NCI-H2029 treated with DMSO at 0.1 percent for 48 hours (cell line): ENCODE data around the gene GAL3ST3.
"Not testable (repeated sequence)": the region's sequence is repeated elsewhere in the genome, so short reads cannot be mapped to it uniquely, and the experiment has no call there.

ENCODE experiments used
- DNase-seq: peaks from one replicate; lab custom pipeline; 2025; lab: John Stamatoyannopoulos, UW

GAL3ST3 gene

DNA sequence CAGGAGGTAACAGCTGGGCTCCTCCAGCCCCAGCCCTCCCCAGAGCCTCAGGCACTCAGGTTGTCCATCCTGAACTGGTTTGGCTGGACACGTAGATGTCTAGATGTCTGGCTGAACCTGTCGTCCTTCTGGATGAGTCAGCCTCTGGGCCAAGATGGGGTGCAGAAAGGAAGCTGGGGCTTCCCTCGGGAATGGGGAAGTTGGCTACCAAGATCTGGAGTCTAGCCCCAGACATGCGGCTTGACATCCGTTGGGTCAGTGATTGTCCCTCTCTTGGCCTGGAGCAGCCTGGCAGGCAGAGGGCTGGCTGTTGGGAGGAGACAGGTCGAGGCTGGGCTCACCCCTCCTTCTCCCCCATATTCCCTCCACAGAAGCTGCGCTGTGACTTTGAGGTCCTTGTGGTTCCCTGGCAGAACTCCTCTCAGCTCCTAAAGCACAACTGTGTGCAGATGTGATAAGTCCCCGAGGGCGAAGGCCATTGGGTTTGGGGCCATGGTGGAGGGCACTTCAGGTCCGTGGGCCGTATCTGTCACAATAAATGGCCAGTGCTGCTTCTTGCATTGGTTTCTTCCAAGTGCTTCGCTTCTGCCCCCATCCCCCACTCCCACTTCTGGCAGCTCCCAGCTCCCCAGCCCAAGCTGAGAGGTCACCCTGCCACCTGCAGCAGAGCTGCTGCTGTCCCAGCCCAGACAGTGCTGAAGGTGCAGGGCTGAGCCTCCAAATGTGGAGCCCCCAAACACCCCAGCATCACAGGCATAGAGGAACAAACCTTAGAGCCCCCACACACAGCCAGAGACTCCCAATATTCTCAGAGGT lies 35.8 kb downstream of the GAL3ST3 start:
- no peak for DNase-seq

DNA sequence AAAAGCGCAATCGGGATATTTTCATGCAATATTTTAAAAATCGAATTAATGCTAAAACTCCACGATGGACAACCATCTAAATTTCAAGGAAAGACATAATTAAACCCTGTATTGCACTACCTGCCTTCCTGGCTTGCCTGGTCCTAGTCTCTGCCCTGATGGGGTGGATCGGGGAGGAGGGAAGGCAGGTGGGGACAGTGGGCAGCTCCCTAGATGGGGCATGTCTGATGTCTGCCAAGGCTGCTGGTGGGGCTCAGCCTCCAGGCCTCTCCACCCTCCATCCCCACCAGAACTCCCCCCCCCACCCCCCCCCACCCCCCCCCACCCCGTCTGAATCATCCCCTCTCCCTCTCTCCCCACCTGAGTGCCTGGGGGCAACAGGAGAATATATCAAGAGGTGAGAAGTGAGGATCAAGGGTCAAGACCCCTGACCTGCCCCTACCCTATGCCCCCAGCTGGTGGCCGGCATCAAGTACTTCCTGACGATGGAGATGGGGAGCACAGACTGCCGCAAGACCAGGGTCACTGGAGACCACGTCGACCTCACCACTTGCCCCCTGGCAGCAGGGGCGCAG lies 36.5 kb downstream of the GAL3ST3 start:
- DNase-seq, result no peak

DNA sequence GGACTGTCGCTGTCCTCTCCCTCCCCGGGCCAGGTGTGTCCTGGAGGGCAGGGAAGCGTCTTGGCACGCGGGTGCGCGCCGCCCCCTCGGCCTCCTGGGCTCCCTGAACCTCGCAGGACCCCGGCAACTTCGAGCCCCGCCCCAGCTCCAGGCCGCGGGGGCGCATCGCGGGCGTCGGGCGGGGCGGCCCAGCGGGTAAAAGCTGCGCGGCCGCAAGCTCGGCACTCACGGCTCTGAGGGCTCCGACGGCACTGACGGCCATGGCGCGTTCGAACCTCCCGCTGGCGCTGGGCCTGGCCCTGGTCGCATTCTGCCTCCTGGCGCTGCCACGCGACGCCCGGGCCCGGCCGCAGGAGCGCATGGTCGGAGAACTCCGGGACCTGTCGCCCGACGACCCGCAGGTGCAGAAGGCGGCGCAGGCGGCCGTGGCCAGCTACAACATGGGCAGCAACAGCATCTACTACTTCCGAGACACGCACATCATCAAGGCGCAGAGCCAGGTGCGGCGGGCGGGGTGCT lies 37.1 kb downstream of the GAL3ST3 start, which contains the start of gene CST6:
Gene CST6 (plus strand): TSS at position 224 of the 519 bp plus-strand sequence. CDS start 37 bp downstream, at position 261.
- no peak for DNase-seq

DNA sequence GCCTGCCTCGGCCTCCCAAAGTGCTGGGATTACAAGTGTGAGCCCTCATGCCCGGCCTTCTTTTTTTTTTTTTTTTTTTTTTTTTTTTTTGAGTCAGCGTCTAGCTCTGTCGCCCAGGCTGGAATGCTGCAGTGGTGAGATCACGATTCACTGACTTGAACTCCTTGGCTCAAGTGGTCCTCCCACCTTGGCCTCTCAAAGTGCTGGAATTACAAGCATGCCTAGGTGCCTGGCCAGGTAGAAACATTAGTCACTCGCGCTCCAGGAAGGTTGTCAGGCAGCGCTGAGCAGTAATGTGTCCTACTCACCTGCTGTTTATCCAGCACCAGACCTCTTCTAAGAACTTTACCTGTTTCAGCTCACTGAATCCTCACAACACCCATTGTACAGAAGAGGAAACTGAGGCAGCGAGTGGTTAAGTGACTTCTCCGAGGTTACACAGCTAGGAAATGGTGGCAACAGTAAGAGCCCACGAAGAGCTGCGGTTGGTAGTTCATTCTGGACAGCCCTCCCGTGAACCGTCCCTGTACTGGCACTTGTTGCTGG lies 37.6 kb downstream of the GAL3ST3 start:
- no peak for DNase-seq

DNA sequence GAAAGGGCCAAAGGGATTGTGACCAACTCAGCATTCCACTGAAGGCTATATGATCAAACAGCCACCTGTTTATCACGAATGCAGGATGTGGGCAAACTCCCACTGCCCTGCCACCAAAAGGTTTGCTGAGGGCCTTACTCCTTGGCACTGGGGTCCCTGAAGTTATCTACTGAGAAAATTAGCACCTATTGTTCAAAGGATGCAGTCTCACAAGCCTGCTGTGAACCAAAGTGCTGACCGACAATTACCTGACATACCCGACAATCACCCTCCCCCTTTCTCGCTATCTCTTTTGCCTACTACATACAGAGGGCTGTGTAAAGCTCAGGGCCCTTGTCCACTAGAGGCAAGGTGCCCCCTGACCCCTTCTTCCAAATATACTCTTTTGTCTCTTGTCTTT lies 38.9 kb downstream of the GAL3ST3 start:
- DNase-seq, result not testable (repeated sequence)

DNA sequence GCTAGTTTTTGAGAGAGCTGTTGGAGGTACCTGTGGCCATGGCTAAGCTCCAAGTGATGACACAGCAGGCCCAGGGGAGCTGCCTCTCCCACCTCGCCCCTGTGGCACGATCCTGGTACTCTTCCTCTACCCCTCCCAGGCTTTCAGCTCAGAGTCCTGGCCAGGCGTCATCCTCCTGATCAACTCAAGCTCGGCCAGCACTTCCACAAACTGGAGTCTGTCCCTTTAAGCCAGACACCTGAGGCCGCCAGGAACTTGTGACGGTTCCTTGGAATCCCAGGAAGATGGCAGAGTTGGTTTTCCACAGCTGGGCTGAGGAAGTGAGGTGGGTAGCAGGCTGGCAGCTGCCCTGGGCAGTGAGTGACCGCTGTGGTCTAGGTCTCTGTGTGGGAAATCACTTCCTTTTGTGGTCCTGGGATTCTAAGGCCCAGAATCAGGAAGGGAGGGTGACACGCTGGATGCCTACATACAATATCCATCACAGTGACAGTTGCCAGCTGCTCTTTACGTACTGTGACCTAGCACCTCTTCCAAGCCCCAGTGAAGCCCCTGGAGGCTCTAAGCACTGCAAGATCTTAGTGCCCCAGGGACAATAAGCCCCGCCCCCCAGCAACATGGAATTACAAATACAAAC lies 40.4 kb downstream of the GAL3ST3 start:
- no peak for DNase-seq

DNA sequence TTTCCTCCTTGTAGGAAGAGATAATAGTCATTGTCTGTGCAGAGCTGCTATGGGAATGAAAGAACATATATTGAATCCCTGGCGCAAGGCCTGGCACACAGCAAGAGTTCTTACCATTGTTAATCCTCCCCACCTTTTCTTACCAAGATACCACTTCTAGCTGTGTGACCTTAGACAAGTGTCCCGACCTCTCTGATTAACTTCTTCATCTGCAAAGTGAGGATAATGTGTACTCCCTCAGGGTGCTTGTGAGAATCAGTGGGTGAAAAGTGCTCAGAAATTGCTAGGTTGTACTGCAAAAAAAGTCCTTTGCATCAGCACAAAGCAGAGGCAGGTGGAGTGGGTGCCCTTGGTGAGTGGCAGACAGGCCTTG lies 40.9 kb downstream of the GAL3ST3 start:
- DNase-seq, result no peak

DNA sequence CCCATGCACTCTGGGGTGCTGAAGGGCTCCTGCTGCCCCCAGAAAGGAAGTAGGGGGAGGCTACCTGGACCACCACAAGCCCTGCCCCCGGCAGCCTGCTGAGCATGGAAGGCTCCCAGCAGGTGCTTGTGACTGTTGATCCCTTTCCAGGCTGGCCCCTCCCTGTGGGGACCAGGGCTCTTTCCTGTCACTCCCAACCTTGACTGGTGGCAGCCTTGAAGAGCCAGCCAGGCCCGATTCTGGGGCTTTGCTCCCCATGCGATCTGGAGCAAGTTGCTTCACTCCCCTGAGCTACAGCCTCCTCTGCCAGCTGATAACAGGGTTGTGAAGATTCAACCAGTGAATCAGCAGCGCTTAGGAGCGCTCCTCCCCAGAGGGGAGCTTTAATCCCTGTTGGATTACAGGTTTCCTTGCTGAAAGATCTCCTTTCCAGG lies 41.7 kb downstream of the GAL3ST3 start:
- no peak for DNase-seq

DNA sequence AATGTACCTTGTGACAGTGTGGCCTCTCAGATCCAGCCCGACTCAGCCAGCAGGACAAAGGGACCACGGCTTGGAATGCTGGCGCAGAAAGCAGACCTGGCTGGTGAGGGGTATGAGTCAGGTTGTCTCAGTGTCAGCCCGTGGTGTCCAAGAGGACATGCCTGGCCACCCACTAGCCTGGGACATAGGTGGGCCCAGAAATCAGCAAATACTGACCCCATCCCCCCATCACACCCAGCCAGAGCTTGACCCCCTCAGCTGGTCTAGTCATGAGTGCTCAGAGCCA lies 42.1 kb downstream of the GAL3ST3 start:
- DNase-seq, result no peak

DNA sequence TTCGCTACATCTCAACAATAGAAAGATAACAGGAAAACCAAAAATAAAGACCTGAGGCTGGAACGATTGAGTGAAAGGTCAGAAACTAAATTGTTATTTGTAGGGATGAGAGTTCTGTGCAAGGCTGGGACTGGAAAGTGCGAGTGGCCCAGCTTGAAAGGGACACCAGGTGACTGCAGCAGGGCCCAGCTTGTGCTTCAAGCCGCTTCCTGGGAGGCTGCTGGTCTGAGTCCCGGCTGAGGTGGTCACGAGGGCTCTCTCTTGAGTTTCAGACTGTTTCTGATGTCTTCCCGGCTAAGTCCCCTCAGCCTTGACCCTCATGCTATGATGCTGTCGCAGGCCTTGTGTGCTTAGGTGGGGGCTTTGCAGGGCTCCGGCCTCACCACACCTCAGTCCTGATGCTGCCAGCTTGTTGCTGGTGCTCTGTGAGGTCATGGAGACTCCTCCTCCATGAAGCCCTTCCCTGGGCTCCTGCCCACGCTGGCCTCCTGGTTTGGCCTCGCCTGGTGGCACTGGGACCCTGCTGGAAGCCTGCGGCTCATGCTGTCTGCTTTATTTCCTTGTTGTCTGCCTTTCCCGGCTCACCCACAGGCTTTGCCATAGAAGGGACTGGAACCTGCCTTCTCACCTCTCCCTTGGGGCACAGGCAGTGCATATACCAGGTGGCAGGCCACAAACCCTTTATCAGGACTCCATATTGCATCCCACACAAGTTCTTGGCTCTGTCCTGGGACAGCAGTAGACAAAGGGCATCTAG lies 42.6 kb downstream of the GAL3ST3 start:
- no peak for DNase-seq

DNA sequence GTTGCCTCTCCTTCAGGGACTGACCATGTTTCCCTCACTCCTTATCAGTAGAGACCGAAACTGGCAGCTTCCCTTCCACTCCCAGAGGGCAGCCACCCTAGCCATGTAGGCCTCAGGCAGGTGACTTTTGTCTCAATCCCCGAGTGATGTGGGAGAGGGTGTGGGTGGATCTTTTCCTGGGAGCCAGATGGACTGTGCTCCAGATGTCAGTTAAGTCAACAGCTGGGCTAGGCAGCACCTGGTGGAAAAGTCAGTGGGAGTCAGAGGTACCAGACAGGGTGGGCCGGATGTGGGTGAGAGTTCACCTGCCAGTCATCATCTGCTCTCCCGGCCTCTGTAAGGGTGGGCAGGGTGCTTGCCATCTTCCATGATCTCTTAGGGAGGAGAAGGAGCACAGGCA lies 44.8 kb downstream of the GAL3ST3 start:
- no peak for DNase-seq

DNA sequence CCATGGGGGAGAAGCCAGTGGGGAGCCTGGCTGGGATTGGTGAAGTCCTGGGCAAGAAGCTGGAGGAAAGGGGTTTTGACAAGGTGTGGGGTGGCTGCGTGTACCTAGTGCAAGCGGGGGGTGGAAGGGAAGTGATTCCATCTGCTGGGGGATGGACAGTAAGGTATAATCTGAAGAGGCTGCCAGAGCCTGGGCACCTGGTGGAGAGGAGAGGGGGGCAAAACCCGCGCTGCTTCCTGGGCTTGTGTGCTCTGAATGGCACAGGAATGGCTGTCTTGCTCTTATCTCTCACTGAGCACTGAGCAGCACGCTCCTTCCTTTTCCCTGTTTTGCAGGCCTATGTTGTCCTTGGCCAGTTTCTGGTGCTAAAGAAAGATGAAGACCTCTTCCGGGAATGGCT lies 45.7 kb downstream of the GAL3ST3 start:
- no peak for DNase-seq

DNA sequence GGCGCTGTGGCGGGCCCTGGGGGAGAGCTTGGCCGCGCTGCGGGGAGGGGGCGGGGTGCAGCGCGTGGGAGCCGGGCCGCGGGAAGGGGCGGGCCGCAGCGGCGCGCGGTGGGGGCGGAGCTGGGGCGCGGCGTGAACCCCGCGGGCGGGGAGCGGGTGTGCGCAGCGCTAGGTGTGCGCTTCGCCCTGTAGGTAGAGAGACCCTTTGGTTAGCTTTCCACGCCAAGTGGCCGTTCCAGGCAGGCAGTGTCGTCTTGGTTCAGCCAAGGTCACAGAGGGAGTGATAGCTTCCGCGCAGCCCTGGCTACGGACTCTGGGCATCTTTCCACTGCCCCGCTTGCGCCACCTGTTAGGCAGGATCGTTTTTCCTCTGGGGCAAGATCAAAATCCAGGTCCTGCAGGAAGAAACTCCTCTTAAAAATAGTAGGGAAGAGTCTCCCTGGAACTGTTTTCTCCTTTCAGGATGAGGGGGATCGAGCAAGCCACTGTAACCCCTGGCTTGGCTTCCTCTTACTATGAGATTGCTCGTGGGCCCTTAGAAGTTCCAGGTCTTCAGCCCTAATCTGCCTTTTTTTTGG lies 46.2 kb downstream of the GAL3ST3 start:
- no peak for DNase-seq

DNA sequence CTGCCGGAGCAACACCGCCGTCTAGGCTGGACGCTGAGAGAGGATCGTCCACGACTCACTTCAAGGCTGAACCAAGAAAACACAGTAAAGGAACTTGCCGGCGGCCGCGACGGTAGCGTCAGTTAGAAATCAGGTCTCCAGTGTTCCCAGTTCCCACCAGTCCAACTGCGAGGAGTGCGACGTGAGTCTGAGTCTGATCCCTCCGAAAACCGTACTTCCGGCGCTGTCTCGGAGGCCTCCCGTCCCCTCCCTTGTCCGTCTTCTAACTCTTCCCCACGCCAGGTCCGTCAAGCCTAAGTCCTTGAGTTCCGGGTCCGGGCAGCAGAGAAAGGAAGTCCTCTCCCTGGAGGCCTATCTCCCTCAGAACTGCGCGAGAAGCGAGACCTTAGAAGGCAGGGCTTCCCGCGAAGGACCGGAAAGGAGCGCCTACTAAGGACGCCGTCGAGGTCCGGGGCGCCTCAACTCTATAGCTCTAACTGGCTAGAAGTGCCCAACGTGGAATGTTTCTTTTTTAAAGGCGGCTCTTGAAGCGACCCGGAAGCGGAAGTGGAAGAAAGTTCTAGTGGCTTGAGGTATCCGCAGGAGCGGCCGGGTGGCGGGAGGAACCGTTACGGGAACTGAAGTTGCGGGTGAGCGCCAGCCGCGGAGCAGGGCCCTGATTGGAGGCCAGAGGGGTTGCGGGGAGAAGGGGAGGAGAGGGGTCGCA lies 46.9 kb downstream of the GAL3ST3 start, which contains the start of the genes BANF1 and EIF1AD:
Gene BANF1 (plus strand): TSS at position 562 of the 706 bp plus-strand sequence. CDS start 748 bp downstream, outside the sequence.
Gene EIF1AD (minus strand): TSS at position 216 of the 706 bp plus-strand sequence. CDS start 1,768 bp downstream, outside the sequence.
- DNase-seq, result peak; percentile 94

DNA sequence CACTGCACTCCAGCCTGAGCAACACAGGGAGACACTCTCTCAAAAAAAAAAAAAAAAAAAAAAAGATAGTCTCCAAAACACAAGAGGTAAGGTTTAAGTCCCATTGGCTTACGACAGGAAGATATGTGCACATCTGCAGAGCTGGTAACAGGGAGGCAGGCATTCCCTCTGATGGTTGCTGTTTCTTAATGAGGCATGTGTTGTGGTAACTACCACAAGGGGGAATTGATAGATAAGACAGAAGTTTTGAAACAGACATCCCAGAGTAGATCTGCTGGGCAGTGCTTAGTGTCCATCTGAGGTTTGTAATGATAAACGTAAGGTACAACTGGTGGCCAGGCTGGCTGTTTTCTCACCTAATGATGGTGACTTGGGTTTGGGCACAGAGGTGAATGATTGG lies 51.7 kb downstream of the GAL3ST3 start:
- no peak for DNase-seq

DNA sequence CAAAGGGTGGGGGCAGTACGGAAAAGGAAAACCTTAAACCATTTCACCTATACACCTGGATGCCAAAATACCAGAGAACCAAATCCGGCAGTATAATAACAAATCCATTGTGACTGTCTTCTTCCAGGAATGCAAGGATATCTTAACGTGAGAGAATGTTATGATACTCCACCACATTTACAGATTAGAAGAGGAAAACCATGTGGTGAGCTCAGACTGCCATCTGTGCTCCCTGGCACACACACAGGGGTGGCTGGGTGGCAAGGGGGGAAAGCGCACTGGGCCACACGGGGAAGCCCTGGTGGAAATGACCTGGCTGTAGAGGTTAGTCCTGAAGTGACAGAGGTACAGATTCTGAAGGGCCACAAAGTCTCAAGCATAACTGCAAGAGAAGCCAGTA lies 56.9 kb downstream of the GAL3ST3 start:
- DNase-seq, result no peak
